HFFc6 (cell line): ENCODE results near the gene PMEPA1. TPM values are rescaled to one million over a fixed set of nuclear protein-coding genes. Genes with fewer than 3 reads are reported as not detected.

Experiments
- DNase-seq: peaks from one replicate; pipeline ENCODE4 v3.0.0-alpha.2; 2018
- H3K27ac Mint-ChIP-seq: 2 replicates; pipeline ENCODE4 v1.8.0; 2020; ENCODE audit warnings: mild to moderate bottlenecking, mixed read lengths
- H3K27me3 Mint-ChIP-seq: 2 replicates; pipeline ENCODE4 v1.8.0; 2021; ENCODE audit warnings: mild to moderate bottlenecking, moderate library complexity, mixed read lengths; ENCODE audit not compliant: insufficient read depth
- H3K36me3 Mint-ChIP-seq: 2 replicates; pipeline ENCODE4 v1.8.0; 2021; ENCODE audit warnings: low read depth, mixed read lengths
- H3K4me1 Mint-ChIP-seq: 2 replicates; pipeline ENCODE4 v1.8.0; 2020; ENCODE audit warnings: low read depth, mixed read lengths
- H3K4me3 Mint-ChIP-seq: 2 replicates; pipeline ENCODE4 v1.8.0; 2020; ENCODE audit warnings: mild to moderate bottlenecking, moderate library complexity, mixed read lengths
- H3K9me3 Mint-ChIP-seq: 2 replicates; pipeline ENCODE4 v1.8.0; 2020; ENCODE audit warnings: mild to moderate bottlenecking, mixed read lengths
- total RNA-seq, 6 experiments: library from RNA; stranded (reverse); fragmentation: NEBNext Ultra II Directional; extraction: Animal tissue kit (Norgen Biotek cat#: 25700); gene quantifications; 2 replicates in 1 of 6; 3 replicates in 5 of 6; pipeline ENCODE4 v1.2.3, GENCODE V29; 2021
- TF ChIP-seq, protein P1 (sequence below): fragments of 200-600 bp; sonication (generic); IDR thresholded peaks from 2 replicates; pipeline ENCODE4 v1.5.0; 2021; ENCODE audit warnings: antibody characterized with exemption, mild to moderate bottlenecking

The PMEPA1 gene
- total RNA-seq, 6 experiments from 2014 or later = 4.7 to 8.0 (median 5.3) TPM

- Mint-ChIP-seq H3K4me1 (peaks cover 11% of the 10 kb centered on the region), H3K27me3 (peaks cover 36% of the 10 kb centered on the region), H3K36me3 (no peaks in the 10 kb centered on the region), H3K4me3 (no peak overlapping the region), H3K9me3 (no peaks in the 10 kb centered on the region), H3K27ac (no peak overlapping the region)
- TF ChIP-seq, protein P1, sequence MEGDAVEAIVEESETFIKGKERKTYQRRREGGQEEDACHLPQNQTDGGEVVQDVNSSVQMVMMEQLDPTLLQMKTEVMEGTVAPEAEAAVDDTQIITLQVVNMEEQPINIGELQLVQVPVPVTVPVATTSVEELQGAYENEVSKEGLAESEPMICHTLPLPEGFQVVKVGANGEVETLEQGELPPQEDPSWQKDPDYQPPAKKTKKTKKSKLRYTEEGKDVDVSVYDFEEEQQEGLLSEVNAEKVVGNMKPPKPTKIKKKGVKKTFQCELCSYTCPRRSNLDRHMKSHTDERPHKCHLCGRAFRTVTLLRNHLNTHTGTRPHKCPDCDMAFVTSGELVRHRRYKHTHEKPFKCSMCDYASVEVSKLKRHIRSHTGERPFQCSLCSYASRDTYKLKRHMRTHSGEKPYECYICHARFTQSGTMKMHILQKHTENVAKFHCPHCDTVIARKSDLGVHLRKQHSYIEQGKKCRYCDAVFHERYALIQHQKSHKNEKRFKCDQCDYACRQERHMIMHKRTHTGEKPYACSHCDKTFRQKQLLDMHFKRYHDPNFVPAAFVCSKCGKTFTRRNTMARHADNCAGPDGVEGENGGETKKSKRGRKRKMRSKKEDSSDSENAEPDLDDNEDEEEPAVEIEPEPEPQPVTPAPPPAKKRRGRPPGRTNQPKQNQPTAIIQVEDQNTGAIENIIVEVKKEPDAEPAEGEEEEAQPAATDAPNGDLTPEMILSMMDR = no peak
- no peak for DNase-seq
These were observed 33.8 kb upstream of the PMEPA1 start for GRCh38 chr20:57743450-57744095.

GRCh38 chr20:57742507-57743181, 32.8 kb upstream of the PMEPA1 start:
- Mint-ChIP-seq H3K4me3 (no peak overlapping the region), H3K27ac (no peak overlapping the region), H3K4me1 (peaks cover 2% of the 10 kb centered on the region; the same call in 1 of the 2 replicates), H3K36me3 (no peaks in the 10 kb centered on the region), H3K27me3 (peaks cover 37% of the 10 kb centered on the region), H3K9me3 (no peaks in the 10 kb centered on the region)
- TF ChIP-seq, protein P1 = no peak
- DNase-seq = no peak

- Mint-ChIP-seq H3K36me3 (no peaks in the 10 kb centered on the region), H3K4me3 (no peak overlapping the region), H3K27ac (no peak overlapping the region), H3K9me3 (no peaks in the 10 kb centered on the region; the same call in 1 of the 2 replicates), H3K4me1 (no peaks in the 10 kb centered on the region), H3K27me3 (peaks cover 55% of the 10 kb centered on the region)
- DNase-seq = no peak
- TF ChIP-seq, protein P1 = no peak
These were observed 28.7 kb upstream of the PMEPA1 start for GRCh38 chr20:57738484-57738883.

DNA sequence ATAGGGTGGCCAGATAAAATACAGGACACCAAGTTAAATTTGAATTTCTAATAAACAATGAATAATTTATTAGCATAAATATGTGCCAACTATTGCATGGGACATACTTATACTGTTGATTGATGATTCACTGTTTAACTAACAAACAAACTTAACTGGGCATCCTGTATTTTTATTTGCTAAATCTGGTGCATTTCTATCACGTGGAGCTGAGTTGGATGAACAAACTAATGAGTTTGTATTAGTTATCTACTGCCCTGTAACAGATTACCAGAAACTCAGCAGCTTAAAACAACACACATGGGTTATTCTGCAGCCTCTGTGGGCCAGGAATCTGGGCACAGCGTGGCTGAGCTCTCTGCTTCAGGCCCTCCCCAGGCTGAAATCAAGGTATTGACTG, 28.2 kb upstream of the PMEPA1 start:
- Mint-ChIP-seq H3K4me3 (no peak overlapping the region), H3K36me3 (no peaks in the 10 kb centered on the region), H3K27me3 (peaks cover 57% of the 10 kb centered on the region), H3K9me3 (no peaks in the 10 kb centered on the region; the same call in 1 of the 2 replicates), H3K4me1 (no peaks in the 10 kb centered on the region), H3K27ac (no peak overlapping the region)
- DNase-seq = no peak
- TF ChIP-seq, protein P1 = no peak

DNA sequence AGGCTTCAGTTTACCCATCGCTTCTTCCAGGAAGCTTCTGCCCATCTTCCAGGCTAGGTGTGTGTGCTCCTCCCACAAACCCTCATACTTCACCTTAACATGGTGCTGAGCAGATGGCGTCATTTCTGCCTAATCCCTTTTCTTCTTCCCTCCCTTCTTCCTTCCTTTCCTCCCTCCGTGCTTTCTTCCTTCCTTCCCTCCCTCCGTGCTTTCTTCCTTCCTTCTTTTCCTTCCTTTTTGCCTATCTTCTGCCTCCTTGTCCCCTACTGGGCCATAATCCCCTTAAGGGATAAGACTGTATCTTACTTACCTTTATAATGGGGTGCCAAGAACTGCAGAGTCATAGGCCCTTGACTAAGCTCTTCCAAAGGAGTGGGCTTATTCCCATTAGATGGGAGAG, 27.5 kb upstream of the PMEPA1 start:
- no peaks in the 10 kb centered on the region for H3K36me3 Mint-ChIP-seq
- H3K27me3 Mint-ChIP-seq = peaks cover 53% of the 10 kb centered on the region
- TF ChIP-seq, protein P1 = no peak
- no peaks in the 10 kb centered on the region for H3K4me1 Mint-ChIP-seq
- H3K27ac Mint-ChIP-seq = no peak overlapping the region
- H3K9me3 Mint-ChIP-seq = no peaks in the 10 kb centered on the region; the same call in 1 of the 2 replicates
- no peak for DNase-seq
- no peak overlapping the region for H3K4me3 Mint-ChIP-seq
